ENCODE results near the gene CDC16.

CDC16 gene

GRCh38 chr13:114234645-114235421, at the start of gene CDC16:
CDC16 (plus strand) TSS chr13:114234897; CDS start chr13:114235085, 188 bp downstream.
- no peaks in the 10 kb centered on the region for H3F3A ChIP-seq (ENCODE audit: insufficient read depth, low read length)
- H3K4me2 ChIP-seq (ENCODE audit: low read length): peak within 1 kb of the TSS; percentile 93
- peak within 1 kb of the TSS; percentile 78 for H3K9ac ChIP-seq (ENCODE audit: low read length)
- H3K9me2 ChIP-seq (ENCODE audit: low read depth, low read length): no peaks in the 10 kb centered on the region
- H2AFZ ChIP-seq (ENCODE audit: low read length): peak within 1 kb of the TSS; percentile 91
- peak within 1 kb of the TSS; percentile 78 for H3K4me3 ChIP-seq (ENCODE audit: low read depth, low read length, poor library complexity, severe bottlenecking)
- peak within 1 kb of the TSS; percentile 12 for H3K27ac ChIP-seq (ENCODE audit: low read depth, low read length, poor library complexity, severe bottlenecking)
- TF ChIP-seq CTCF (IDR thresholded peaks at IDR 0.05; ENCODE audit: low read length) (peak; percentile 16; the same call in 1 of the 2 replicates), EZH2 (IDR thresholded peaks at IDR 0.05; ENCODE audit: borderline replicate concordance, low read length) (no peak)
- peaks cover 32% of the 10 kb centered on the region for H3K36me3 ChIP-seq (ENCODE audit: insufficient read depth, low read length)
- no peaks in the 10 kb centered on the region for H3K27me3 ChIP-seq (ENCODE audit: insufficient read depth, low read length)
- H3K79me2 ChIP-seq (ENCODE audit: insufficient read depth, low read length): peaks cover 13% of the 10 kb centered on the region
- no peaks in the 10 kb centered on the region for H4K20me1 ChIP-seq (ENCODE audit: insufficient read depth, low read length)
- 0 out of 2 replicates have a peak, but pooled peaks cover 2% of the 10 kb centered on the region for H3K9me3 ChIP-seq (ENCODE audit: low read length)
- peaks cover 15% of the 10 kb centered on the region for H3K4me1 ChIP-seq (ENCODE audit: insufficient read depth, low read length, severe bottlenecking)

- no peak overlapping the region for H3K9ac ChIP-seq (ENCODE audit: low read length)
- 0 out of 2 replicates have a peak, but pooled peaks cover 9% of the 10 kb centered on the region for H3K9me3 ChIP-seq (ENCODE audit: low read length)
- H3F3A ChIP-seq (ENCODE audit: insufficient read depth, low read length): no peaks in the 10 kb centered on the region
- no peak overlapping the region for H3K4me2 ChIP-seq (ENCODE audit: low read length)
- H4K20me1 ChIP-seq (ENCODE audit: insufficient read depth, low read length): no peaks in the 10 kb centered on the region
- no peak overlapping the region for H3K27ac ChIP-seq (ENCODE audit: low read depth, low read length, poor library complexity, severe bottlenecking)
- peaks cover 9% of the 10 kb centered on the region; the same call in 1 of the 2 replicates for H3K27me3 ChIP-seq (ENCODE audit: insufficient read depth, low read length)
- TF ChIP-seq CTCF (IDR thresholded peaks at IDR 0.05; ENCODE audit: low read length) (no peak), EZH2 (IDR thresholded peaks at IDR 0.05; ENCODE audit: borderline replicate concordance, low read length) (no peak)
- no peaks in the 10 kb centered on the region for H3K36me3 ChIP-seq (ENCODE audit: insufficient read depth, low read length)
- H3K4me3 ChIP-seq (ENCODE audit: low read depth, low read length, poor library complexity, severe bottlenecking): no peak overlapping the region
- H3K79me2 ChIP-seq (ENCODE audit: insufficient read depth, low read length): no peaks in the 10 kb centered on the region
- H3K9me2 ChIP-seq (ENCODE audit: low read depth, low read length): no peaks in the 10 kb centered on the region
- no peak overlapping the region for H2AFZ ChIP-seq (ENCODE audit: low read length)
- no peaks in the 10 kb centered on the region for H3K4me1 ChIP-seq (ENCODE audit: insufficient read depth, low read length, severe bottlenecking)
Observed at GRCh38 chr13:114185182-114185971, 49.3 kb upstream of the CDC16 start.

- Histone ChIP-seq H3K9me3 (ENCODE audit: low read length) (0 out of 2 replicates have a peak, but pooled peaks cover 4% of the 10 kb centered on the region), H3K4me3 (ENCODE audit: low read depth, low read length, poor library complexity, severe bottlenecking) (no peak overlapping the region), H3K79me2 (ENCODE audit: insufficient read depth, low read length) (no peaks in the 10 kb centered on the region), H3K9ac (ENCODE audit: low read length) (no peak overlapping the region), H3K4me1 (ENCODE audit: insufficient read depth, low read length, severe bottlenecking) (no peaks in the 10 kb centered on the region), H3K36me3 (ENCODE audit: insufficient read depth, low read length) (no peaks in the 10 kb centered on the region), H3K9me2 (ENCODE audit: low read depth, low read length) (no peaks in the 10 kb centered on the region), H4K20me1 (ENCODE audit: insufficient read depth, low read length) (no peaks in the 10 kb centered on the region), H3K4me2 (ENCODE audit: low read length) (no peak overlapping the region), H3K27me3 (ENCODE audit: insufficient read depth, low read length) (no peaks in the 10 kb centered on the region), H3F3A (ENCODE audit: insufficient read depth, low read length) (no peaks in the 10 kb centered on the region), H3K27ac (ENCODE audit: low read depth, low read length, poor library complexity, severe bottlenecking) (no peak overlapping the region), H2AFZ (ENCODE audit: low read length) (no peak overlapping the region)
- TF ChIP-seq EZH2 (IDR thresholded peaks at IDR 0.05; ENCODE audit: borderline replicate concordance, low read length): no peak
- TF ChIP-seq CTCF (IDR thresholded peaks at IDR 0.05; ENCODE audit: low read length): no peak
Observed at GRCh38 chr13:114194853-114195252, 39.8 kb upstream of the CDC16 start.
